ENCODE results near the gene WAC.
"Not testable (repeated sequence)": the region's sequence is repeated elsewhere in the genome, so short reads cannot be mapped to it uniquely, and the experiment has no call there.

The WAC gene

DNA sequence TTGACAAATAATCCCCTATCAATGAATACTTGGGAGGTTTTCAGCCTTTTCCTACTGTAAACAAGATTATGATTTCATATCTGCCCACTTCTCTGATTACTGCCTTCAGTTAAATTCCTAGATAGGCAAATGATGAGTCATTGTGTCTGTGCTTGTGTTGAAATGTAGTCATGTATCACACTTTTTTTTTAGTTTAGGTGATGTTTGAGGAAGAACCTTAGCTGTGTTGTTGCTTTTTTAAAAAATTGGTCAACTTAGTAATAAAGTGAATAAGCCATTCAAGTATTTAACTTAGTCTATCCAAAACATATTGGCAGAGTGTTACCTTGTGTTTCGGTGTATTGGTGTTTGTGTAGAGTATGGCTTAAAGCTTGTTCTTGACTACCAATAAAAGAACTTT lies 60.0 kb downstream of the WAC start:
- H3K9me3 ChIP-seq (ENCODE audit: control insufficient read depth, insufficient read depth, low read length) = no peaks in the 10 kb centered on the region
- H3K9ac ChIP-seq (ENCODE audit: low read depth, low read length) = no peak overlapping the region
- peaks cover 4% of the 10 kb centered on the region; the same call in 1 of the 2 replicates for H3K4me1 ChIP-seq (ENCODE audit: insufficient read depth, low read length)
- peaks cover 18% of the 10 kb centered on the region for H3K36me3 ChIP-seq (ENCODE audit: insufficient read depth, low read length)

- Histone ChIP-seq H3K9me3 (ENCODE audit: control insufficient read depth, insufficient read depth, low read length) (no peaks in the 10 kb centered on the region), H3K4me1 (ENCODE audit: insufficient read depth, low read length) (peaks cover 4% of the 10 kb centered on the region; the same call in 1 of the 2 replicates), H3K9ac (ENCODE audit: low read depth, low read length) (no peak overlapping the region), H3K36me3 (ENCODE audit: insufficient read depth, low read length) (peaks cover 15% of the 10 kb centered on the region)
These were observed 60.9 kb downstream of the WAC start for GRCh38 chr10:28593811-28594210.

DNA sequence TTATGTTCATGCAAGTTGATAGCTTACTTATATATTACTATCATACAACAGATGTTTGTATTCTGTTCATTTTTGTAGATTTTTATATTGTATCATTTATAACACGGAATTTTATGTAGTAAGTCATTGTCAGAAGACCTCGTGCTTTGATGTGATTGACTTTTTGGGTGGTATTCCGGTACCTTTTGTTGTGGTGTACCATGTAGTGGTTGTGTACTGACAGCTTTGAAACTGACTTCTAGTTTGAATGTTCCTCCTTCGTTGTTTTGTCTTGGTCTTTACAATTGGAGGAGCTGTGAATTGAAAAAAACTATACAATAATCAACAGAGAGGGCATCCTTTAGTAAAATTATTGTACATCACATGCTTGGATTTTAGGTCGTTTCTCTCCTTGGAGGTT lies 61.5 kb downstream of the WAC start:
- Histone ChIP-seq H3K36me3 (ENCODE audit: insufficient read depth, low read length) (peaks cover 15% of the 10 kb centered on the region), H3K4me1 (ENCODE audit: insufficient read depth, low read length) (peaks cover 4% of the 10 kb centered on the region; the same call in 1 of the 2 replicates), H3K9ac (ENCODE audit: low read depth, low read length) (no peak overlapping the region), H3K9me3 (ENCODE audit: control insufficient read depth, insufficient read depth, low read length) (no peaks in the 10 kb centered on the region)

GRCh38 chr10:28595613-28596012 lies 62.7 kb downstream of the WAC start:
- Histone ChIP-seq H3K4me1 (ENCODE audit: insufficient read depth, low read length) (peaks cover 4% of the 10 kb centered on the region; the same call in 1 of the 2 replicates), H3K36me3 (ENCODE audit: insufficient read depth, low read length) (peaks cover 10% of the 10 kb centered on the region), H3K9ac (ENCODE audit: low read depth, low read length) (no peak overlapping the region), H3K9me3 (ENCODE audit: control insufficient read depth, insufficient read depth, low read length) (no peaks in the 10 kb centered on the region)

DNA sequence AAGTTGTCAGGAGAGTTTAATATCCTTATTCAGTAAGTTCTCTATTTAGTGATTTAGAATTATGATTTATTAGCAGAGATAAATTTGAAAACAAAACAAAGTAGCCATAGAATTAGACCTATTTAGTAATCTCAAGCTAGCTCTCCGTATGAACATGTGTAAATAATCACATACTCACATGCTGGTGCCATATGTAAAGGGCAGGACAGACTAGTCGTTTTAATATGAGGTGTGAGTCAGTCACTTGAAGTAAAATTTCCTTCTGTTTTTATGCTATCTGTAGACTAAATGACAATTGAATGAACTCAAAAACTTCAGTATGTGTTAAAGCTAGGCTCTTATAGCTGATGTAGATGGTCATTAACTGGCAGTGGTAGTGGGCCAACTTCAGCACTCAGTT lies 67.1 kb downstream of the WAC start:
- peaks cover 11% of the 10 kb centered on the region for H3K36me3 ChIP-seq (ENCODE audit: insufficient read depth, low read length)
- no peaks in the 10 kb centered on the region for H3K4me1 ChIP-seq (ENCODE audit: insufficient read depth, low read length)
- no peak overlapping the region for H3K9ac ChIP-seq (ENCODE audit: low read depth, low read length)
- H3K9me3 ChIP-seq (ENCODE audit: control insufficient read depth, insufficient read depth, low read length) = no peaks in the 10 kb centered on the region

GRCh38 chr10:28601012-28601411 lies 68.1 kb downstream of the WAC start:
- peaks cover 7% of the 10 kb centered on the region for H3K36me3 ChIP-seq (ENCODE audit: insufficient read depth, low read length)
- no peaks in the 10 kb centered on the region for H3K4me1 ChIP-seq (ENCODE audit: insufficient read depth, low read length)
- H3K9me3 ChIP-seq (ENCODE audit: control insufficient read depth, insufficient read depth, low read length) = no peaks in the 10 kb centered on the region
- H3K9ac ChIP-seq (ENCODE audit: low read depth, low read length) = no peak overlapping the region

DNA sequence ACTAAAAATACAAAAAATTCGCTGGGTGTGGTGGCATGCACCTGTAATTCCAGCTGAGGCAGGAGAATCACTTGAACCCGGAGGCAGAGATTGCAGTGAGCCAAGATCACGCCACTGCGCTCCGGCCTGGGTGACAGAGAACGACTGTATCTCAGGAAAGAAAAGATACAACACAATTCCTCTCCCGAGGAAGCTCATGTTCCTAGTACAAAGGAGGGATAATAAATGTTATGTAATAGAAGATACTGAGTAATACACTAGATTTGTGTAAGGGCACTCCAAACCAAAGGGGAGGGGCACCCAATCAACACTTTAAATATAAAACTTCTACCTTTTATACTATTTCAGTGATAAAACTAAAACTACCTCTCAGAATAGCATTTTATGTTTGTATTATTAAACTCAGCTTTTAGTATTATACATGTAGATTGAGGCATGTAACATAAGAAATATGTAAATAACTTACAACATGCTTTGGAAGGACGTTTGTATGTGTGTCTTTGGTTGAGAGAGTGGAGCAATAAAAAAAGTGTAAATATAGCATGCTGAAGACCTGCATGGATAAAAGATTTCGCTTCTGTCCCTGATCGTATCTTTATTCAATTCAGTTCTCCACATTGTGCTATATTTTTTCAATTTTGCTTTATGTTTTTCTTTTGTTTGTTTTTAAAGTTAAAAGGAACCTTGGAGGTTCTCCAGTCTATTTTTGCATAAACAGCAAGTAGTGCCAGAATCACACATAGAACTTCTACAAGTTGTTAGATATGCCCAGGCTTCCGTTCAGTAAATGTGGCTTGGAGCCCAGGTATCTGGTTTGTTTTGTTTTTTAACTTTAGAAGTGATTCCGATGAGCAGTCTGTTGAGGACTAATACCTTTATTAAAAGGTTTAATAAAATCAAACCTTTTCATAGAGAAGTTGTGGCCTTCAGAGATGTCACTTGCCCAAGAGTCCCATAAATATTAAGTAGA lies 71.9 kb downstream of the WAC start:
- no peak overlapping the region for H3K9ac ChIP-seq (ENCODE audit: low read depth, low read length)
- H3K9me3 ChIP-seq (ENCODE audit: control insufficient read depth, insufficient read depth, low read length) = no peaks in the 10 kb centered on the region
- H3K4me1 ChIP-seq (ENCODE audit: insufficient read depth, low read length) = no peaks in the 10 kb centered on the region
- peaks cover 18% of the 10 kb centered on the region for H3K36me3 ChIP-seq (ENCODE audit: insufficient read depth, low read length)

GRCh38 chr10:28606568-28606967 lies 73.7 kb downstream of the WAC start:
- H3K4me1 ChIP-seq (ENCODE audit: insufficient read depth, low read length) = no peaks in the 10 kb centered on the region
- no peaks in the 10 kb centered on the region for H3K9me3 ChIP-seq (ENCODE audit: control insufficient read depth, insufficient read depth, low read length)
- H3K36me3 ChIP-seq (ENCODE audit: insufficient read depth, low read length) = peaks cover 29% of the 10 kb centered on the region
- H3K9ac ChIP-seq (ENCODE audit: low read depth, low read length) = no peak overlapping the region

GRCh38 chr10:28609636-28610035 lies 76.7 kb downstream of the WAC start:
- not testable (repeated sequence) for H3K9me3 ChIP-seq (ENCODE audit: control insufficient read depth, insufficient read depth, low read length); H3K4me1 ChIP-seq (ENCODE audit: insufficient read depth, low read length); H3K9ac ChIP-seq (ENCODE audit: low read depth, low read length)
- H3K36me3 ChIP-seq (ENCODE audit: insufficient read depth, low read length) = peaks cover 43% of the 10 kb centered on the region

- no peak overlapping the region for H3K9ac ChIP-seq (ENCODE audit: low read depth, low read length)
- H3K4me1 ChIP-seq (ENCODE audit: insufficient read depth, low read length) = no peaks in the 10 kb centered on the region
- H3K9me3 ChIP-seq (ENCODE audit: control insufficient read depth, insufficient read depth, low read length) = no peaks in the 10 kb centered on the region
- peaks cover 67% of the 10 kb centered on the region for H3K36me3 ChIP-seq (ENCODE audit: insufficient read depth, low read length)
These were observed 80.0 kb downstream of the WAC start for GRCh38 chr10:28612877-28613276.

DNA sequence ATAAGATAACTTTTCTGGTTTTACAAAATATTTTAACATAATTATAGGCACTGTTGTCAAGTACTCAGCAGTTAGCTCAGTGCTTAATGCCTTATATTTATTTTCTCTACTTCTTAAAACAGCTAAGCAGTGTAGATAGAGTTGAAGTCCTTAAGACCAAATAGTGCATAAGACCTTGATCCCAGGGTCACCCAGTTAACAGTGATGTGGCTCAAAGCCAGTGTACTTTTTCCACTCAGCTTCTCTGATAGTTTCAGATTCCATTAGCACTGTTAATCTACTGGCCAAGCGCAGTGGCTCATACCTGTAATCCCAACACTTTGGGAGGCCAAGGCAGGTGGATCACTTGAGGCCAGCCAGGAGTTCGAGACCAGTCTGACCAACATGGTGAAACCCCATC lies 83.6 kb downstream of the WAC start:
- H3K4me1 ChIP-seq (ENCODE audit: insufficient read depth, low read length) = no peaks in the 10 kb centered on the region
- no peak overlapping the region for H3K9ac ChIP-seq (ENCODE audit: low read depth, low read length)
- H3K36me3 ChIP-seq (ENCODE audit: insufficient read depth, low read length) = peaks cover 57% of the 10 kb centered on the region

DNA sequence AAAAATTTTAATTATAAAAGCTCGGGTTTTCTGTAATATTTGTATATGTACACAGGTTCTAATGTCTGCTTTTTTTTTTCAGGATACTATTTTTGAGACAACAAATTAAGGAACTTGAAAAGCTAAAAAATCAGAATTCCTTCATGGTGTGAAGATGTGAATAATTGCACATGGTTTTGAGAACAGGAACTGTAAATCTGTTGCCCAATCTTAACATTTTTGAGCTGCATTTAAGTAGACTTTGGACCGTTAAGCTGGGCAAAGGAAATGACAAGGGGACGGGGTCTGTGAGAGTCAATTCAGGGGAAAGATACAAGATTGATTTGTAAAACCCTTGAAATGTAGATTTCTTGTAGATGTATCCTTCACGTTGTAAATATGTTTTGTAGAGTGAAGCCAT lies 86.5 kb downstream of the WAC start:
- H3K4me1 ChIP-seq (ENCODE audit: insufficient read depth, low read length) = no peaks in the 10 kb centered on the region
- no peaks in the 10 kb centered on the region for H3K9me3 ChIP-seq (ENCODE audit: control insufficient read depth, insufficient read depth, low read length)
- peaks cover 36% of the 10 kb centered on the region for H3K36me3 ChIP-seq (ENCODE audit: insufficient read depth, low read length)
- no peak overlapping the region for H3K9ac ChIP-seq (ENCODE audit: low read depth, low read length)

More for the DNA sequence above, 83.6 kb downstream of the WAC start:
- no peaks in the 10 kb centered on the region for H3K9me3 ChIP-seq (ENCODE audit: control insufficient read depth, insufficient read depth, low read length)

DNA sequence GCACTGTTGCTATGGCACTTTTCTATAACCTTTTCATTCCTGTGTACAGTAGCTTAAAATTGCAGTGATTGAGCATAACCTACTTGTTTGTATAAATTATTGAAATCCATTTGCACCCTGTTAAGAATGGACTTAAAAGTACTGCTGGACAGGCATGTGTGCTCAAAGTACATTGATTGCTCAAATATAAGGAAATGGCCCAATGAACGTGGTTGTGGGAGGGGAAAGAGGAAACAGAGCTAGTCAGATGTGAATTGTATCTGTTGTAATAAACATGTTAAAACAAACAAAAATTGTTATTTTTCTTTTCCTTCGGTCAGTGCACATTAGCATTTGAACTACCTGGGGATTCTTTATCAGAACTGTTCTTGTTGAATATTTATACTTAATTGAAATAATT lies 87.3 kb downstream of the WAC start:
- Histone ChIP-seq H3K9me3 (ENCODE audit: control insufficient read depth, insufficient read depth, low read length) (no peaks in the 10 kb centered on the region), H3K4me1 (ENCODE audit: insufficient read depth, low read length) (no peaks in the 10 kb centered on the region), H3K9ac (ENCODE audit: low read depth, low read length) (no peak overlapping the region), H3K36me3 (ENCODE audit: insufficient read depth, low read length) (peaks cover 29% of the 10 kb centered on the region)

- no peaks in the 10 kb centered on the region for H3K9me3 ChIP-seq (ENCODE audit: control insufficient read depth, insufficient read depth, low read length)
- peaks cover 3% of the 10 kb centered on the region; the same call in 1 of the 2 replicates for H3K4me1 ChIP-seq (ENCODE audit: insufficient read depth, low read length)
- H3K9ac ChIP-seq (ENCODE audit: low read depth, low read length) = no peak overlapping the region
- H3K36me3 ChIP-seq (ENCODE audit: insufficient read depth, low read length) = peaks cover 10% of the 10 kb centered on the region
These were observed 90.6 kb downstream of the WAC start for GRCh38 chr10:28623483-28623882.

GRCh38 chr10:28624351-28624750 lies 91.4 kb downstream of the WAC start:
- no peak overlapping the region for H3K9ac ChIP-seq (ENCODE audit: low read depth, low read length)
- peaks cover 10% of the 10 kb centered on the region for H3K36me3 ChIP-seq (ENCODE audit: insufficient read depth, low read length)
- H3K9me3 ChIP-seq (ENCODE audit: control insufficient read depth, insufficient read depth, low read length) = no peaks in the 10 kb centered on the region

More at GRCh38 chr10:28624351-28624750, 91.4 kb downstream of the WAC start:
- peaks cover 5% of the 10 kb centered on the region; the same call in 1 of the 2 replicates for H3K4me1 ChIP-seq (ENCODE audit: insufficient read depth, low read length)

All from ES-I3 (cell line).